T-helper 2 cell treated with Interferon-gamma antibody and Interleukin-4, amounts not matched to agents 5 μg/mL and 100 μg/mL, for 36 hours (primary cell): ENCODE results near the gene RASGEF1C.
"Not testable (repeated sequence)": the region's sequence is repeated elsewhere in the genome, so short reads cannot be mapped to it uniquely, and the experiment has no call there.

Source experiments
- DNase-seq: peaks from one replicate; pipeline ENCODE4 v3.0.0; 2021; ENCODE audit warnings: low spot score
- H3K27ac Mint-ChIP-seq: one replicate; pipeline ENCODE4 v1.8.0; 2021; ENCODE audit warnings: mild to moderate bottlenecking, mixed read lengths
- H3K27me3 Mint-ChIP-seq: one replicate; pipeline ENCODE4 v1.8.0; 2021; ENCODE audit warnings: low read depth, mixed read lengths
- H3K36me3 Mint-ChIP-seq: one replicate; pipeline ENCODE4 v1.8.0; 2021; ENCODE audit warnings: low read depth, mixed read lengths
- H3K4me1 Mint-ChIP-seq: one replicate; pipeline ENCODE4 v1.8.0; 2021; ENCODE audit warnings: low read depth, mixed read lengths
- H3K4me3 Mint-ChIP-seq: one replicate; pipeline ENCODE4 v1.8.0; 2022; ENCODE audit warnings: mild to moderate bottlenecking, moderate library complexity, mixed read lengths
- H3K9me3 Mint-ChIP-seq: one replicate; pipeline ENCODE4 v1.8.0; 2021; ENCODE audit warnings: mixed read lengths

RASGEF1C gene

DNA sequence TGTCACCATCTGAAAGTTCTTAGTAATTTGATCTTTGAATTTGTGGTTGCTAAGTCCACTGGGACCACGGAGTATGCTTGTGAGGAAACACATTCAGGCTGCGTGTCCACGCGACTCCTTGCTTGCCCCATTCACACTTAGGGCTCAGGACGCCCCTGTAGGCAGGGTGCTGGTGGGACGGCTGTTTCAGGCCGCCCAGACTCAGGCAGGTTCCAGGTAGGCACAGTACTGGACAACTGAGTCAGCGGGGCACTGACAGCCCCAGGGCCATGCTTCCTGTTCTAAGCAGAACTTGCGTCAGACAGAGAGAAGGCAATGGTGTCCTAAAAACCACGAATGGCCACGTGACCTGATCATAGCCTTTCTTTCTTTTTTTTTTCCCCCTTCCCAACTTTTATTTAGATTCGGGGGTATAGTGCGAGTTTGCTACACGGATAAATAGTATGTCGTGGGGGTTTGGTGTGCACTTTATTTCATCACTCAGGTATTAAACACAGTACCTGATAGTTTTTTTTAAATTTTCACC is 7.7 kb upstream of the RASGEF1C start:
- H3K9me3 Mint-ChIP-seq = peaks cover 24% of the 10 kb centered on the region
- no peaks in the 10 kb centered on the region for H3K36me3 Mint-ChIP-seq
- no peaks in the 10 kb centered on the region for H3K4me1 Mint-ChIP-seq
- no peak overlapping the region for H3K4me3 Mint-ChIP-seq
- no peak for DNase-seq
- H3K27ac Mint-ChIP-seq = no peak overlapping the region
- no peaks in the 10 kb centered on the region for H3K27me3 Mint-ChIP-seq

DNA sequence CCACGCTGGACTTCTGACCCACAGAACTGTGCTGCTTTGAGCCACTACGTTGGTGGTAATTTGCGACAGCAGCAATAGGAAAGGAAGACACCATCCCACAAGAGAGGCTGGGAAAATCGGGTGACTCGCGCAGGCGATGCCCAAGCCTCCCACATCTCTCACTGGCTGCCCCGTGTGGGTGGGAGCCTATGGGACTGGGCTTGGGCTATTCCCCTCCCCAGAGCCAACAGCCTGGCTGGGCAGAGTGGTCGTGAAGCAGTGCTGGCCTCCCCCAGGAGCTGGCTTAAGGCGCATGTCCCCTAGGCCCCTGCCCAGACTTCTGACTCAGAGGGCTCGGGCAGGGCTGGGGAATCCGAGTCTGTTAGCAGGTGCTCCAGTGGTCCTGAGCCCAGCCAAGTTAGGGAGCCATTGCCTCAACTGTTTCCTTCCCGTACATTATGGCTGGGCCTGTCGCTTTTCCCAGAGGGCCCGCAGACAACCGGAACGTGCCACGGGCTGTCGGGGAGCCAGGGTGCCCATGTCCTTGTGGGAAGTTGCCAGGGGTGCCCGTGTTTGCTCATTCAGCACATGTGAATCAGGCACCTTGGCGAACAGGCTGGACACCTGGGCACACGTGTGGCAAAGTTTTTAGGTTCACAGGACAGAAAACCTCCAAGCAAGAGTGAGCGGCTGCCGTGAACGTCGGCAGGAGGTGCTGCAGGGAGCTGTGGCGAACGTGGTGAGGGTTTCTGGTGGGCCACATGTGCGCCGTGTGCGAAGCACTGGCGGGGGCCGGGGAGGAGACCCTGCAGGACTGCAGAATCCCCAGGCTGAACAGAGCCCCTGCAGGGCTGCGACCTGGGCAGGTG is 7.0 kb upstream of the RASGEF1C start:
- Mint-ChIP-seq H3K9me3 (peaks cover 24% of the 10 kb centered on the region), H3K4me3 (no peak overlapping the region), H3K27me3 (no peaks in the 10 kb centered on the region), H3K36me3 (no peaks in the 10 kb centered on the region), H3K4me1 (no peaks in the 10 kb centered on the region), H3K27ac (no peak overlapping the region)
- no peak for DNase-seq

GRCh38 chr5:180214870-180215770 is 6.1 kb upstream of the RASGEF1C start:
- Mint-ChIP-seq H3K27me3 (no peaks in the 10 kb centered on the region), H3K36me3 (no peaks in the 10 kb centered on the region), H3K4me1 (no peaks in the 10 kb centered on the region), H3K27ac (no peak overlapping the region), H3K9me3 (peaks cover 21% of the 10 kb centered on the region), H3K4me3 (no peak overlapping the region)
- no peak for DNase-seq

GRCh38 chr5:180213657-180214207 is 4.7 kb upstream of the RASGEF1C start:
- peaks cover 10% of the 10 kb centered on the region for H3K9me3 Mint-ChIP-seq
- no peak for DNase-seq
- H3K27me3 Mint-ChIP-seq = peaks cover 5% of the 10 kb centered on the region
- H3K4me3 Mint-ChIP-seq = no peak overlapping the region
- no peaks in the 10 kb centered on the region for H3K4me1 Mint-ChIP-seq
- H3K36me3 Mint-ChIP-seq = no peaks in the 10 kb centered on the region
- no peak overlapping the region for H3K27ac Mint-ChIP-seq

DNA sequence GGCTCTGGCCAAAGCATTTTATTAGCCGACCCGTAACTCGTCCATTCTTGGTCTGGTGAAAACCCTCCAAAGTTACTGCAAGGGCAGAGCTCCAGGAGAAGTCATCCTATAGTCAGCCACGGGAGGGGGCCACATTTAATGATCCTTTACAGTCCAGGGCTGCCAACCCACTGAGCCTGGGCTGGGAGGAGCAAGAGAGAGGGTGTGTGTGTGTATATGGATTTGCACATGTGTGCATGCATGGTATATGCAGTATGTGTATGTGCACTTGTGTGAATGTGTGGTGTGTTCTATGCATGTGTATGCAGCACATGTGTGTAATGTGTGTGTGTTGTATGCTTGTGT is 4.2 kb upstream of the RASGEF1C start:
- H3K9me3 Mint-ChIP-seq = peaks cover 5% of the 10 kb centered on the region
- H3K36me3 Mint-ChIP-seq = no peaks in the 10 kb centered on the region

DNA sequence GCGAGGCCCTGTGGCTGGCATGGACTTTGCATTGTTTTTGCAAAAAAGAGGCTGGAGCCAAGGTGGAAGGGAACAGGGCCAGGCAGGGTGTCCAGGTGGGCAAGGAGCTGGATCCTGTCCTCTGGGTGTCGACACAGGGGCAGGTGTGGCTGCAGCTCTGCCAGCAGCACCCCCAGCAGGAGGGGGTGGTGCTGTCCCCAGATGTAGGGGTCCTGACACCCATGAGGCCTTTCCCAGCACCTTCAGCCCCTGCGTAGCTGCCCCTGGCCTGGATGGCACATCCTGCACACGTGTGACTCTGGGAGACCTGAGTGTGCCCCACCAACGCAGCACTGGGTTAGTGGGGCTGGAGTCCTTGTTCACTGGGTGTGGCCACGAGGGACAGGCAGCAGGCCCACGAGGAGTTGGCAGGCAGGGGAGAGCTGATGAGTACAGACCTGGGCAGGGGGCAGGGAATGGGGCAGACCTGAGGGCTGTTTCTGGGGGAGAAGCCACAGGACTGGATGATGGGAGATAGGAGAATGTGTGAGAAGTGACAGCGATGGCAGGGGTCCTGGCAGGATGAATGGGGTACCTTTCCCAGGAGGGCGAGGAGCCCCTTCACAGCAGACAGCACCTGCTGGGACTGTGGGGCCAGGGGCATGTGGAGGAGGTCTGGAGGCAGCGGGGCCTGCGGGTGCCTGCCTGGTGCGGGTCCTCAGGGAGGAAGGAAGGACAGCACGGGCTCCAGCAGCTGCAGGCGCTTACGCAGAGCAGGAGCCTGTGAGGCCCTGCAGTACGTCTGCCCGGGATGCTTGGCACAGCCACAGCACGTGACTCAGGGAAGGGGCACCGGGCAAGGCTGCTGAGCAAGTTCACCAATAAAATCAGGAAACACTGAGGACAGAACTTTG is 3.6 kb upstream of the RASGEF1C start:
- H3K4me1 Mint-ChIP-seq = peaks cover 4% of the 10 kb centered on the region
- no peak overlapping the region for H3K27ac Mint-ChIP-seq
- H3K9me3 Mint-ChIP-seq = no peaks in the 10 kb centered on the region
- H3K27me3 Mint-ChIP-seq = peaks cover 15% of the 10 kb centered on the region
- no peak for DNase-seq
- H3K4me3 Mint-ChIP-seq = no peak overlapping the region
- no peaks in the 10 kb centered on the region for H3K36me3 Mint-ChIP-seq

More for the DNA sequence above, 4.2 kb upstream of the RASGEF1C start:
- peaks cover 3% of the 10 kb centered on the region for H3K4me1 Mint-ChIP-seq
- DNase-seq = no peak
- no peak overlapping the region for H3K4me3 Mint-ChIP-seq
- H3K27ac Mint-ChIP-seq = no peak overlapping the region
- peaks cover 8% of the 10 kb centered on the region for H3K27me3 Mint-ChIP-seq

GRCh38 chr5:180211761-180212035 is 2.7 kb upstream of the RASGEF1C start:
- DNase-seq = no peak
- Mint-ChIP-seq H3K27ac (no peak overlapping the region), H3K4me1 (peaks cover 4% of the 10 kb centered on the region), H3K27me3 (peaks cover 22% of the 10 kb centered on the region), H3K9me3 (no peaks in the 10 kb centered on the region), H3K4me3 (no peak overlapping the region), H3K36me3 (no peaks in the 10 kb centered on the region)

- Mint-ChIP-seq H3K36me3 (no peaks in the 10 kb centered on the region), H3K4me1 (peaks cover 4% of the 10 kb centered on the region), H3K27me3 (peaks cover 25% of the 10 kb centered on the region), H3K27ac (no peak overlapping the region), H3K4me3 (no peak overlapping the region), H3K9me3 (no peaks in the 10 kb centered on the region)
- no peak for DNase-seq
These were observed 2.1 kb upstream of the RASGEF1C start for GRCh38 chr5:180210961-180211760.

GRCh38 chr5:180210077-180210476 is 1.1 kb upstream of the RASGEF1C start:
- not testable (repeated sequence) for H3K4me3 Mint-ChIP-seq

GRCh38 chr5:180208435-180209081 is 453 bp downstream of the RASGEF1C start:
- H3K4me1 Mint-ChIP-seq = peaks cover 4% of the 10 kb centered on the region
- H3K27ac Mint-ChIP-seq = no peak overlapping the region
- peak overlapping the region; percentile 42 for H3K4me3 Mint-ChIP-seq
- no peaks in the 10 kb centered on the region for H3K36me3 Mint-ChIP-seq
- no peak for DNase-seq
- H3K27me3 Mint-ChIP-seq = peaks cover 29% of the 10 kb centered on the region
- no peaks in the 10 kb centered on the region for H3K9me3 Mint-ChIP-seq

More at GRCh38 chr5:180210077-180210476, 1.1 kb upstream of the RASGEF1C start:
- DNase-seq, H3K36me3 Mint-ChIP-seq, H3K4me1 Mint-ChIP-seq, H3K9me3 Mint-ChIP-seq, H3K27ac Mint-ChIP-seq: not testable (repeated sequence)
- peaks cover 29% of the 10 kb centered on the region for H3K27me3 Mint-ChIP-seq

DNA sequence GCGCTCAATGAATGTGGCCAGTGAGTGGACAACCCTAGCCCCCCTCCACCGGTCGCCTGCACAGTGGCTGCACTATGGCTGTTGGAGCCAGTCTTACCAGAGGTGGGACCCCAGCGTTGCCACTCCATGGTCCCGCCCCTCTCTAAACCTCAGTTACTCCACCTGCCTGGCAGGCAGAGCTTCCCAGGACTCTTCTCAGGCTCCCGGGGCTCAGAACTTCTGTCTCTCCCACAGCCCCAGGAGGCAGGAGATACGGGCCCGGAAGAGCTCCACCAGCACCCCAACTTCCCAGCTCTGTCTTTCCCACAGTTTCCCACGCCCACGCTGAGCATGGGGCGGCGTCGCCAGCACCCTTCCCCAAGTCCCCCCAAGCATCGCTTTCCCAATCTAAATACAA is 975 bp downstream of the RASGEF1C start:
- H3K4me3 Mint-ChIP-seq = peak overlapping the region; percentile 42
- H3K9me3 Mint-ChIP-seq = no peaks in the 10 kb centered on the region
- H3K27ac Mint-ChIP-seq = no peak overlapping the region
- H3K27me3 Mint-ChIP-seq = peaks cover 29% of the 10 kb centered on the region
- no peaks in the 10 kb centered on the region for H3K36me3 Mint-ChIP-seq
- peaks cover 4% of the 10 kb centered on the region for H3K4me1 Mint-ChIP-seq
- DNase-seq = no peak

- Mint-ChIP-seq H3K4me1 (peaks cover 4% of the 10 kb centered on the region), H3K36me3 (no peaks in the 10 kb centered on the region), H3K4me3 (no peak overlapping the region), H3K9me3 (no peaks in the 10 kb centered on the region), H3K27me3 (peaks cover 29% of the 10 kb centered on the region), H3K27ac (no peak overlapping the region)
- DNase-seq = no peak
These were observed 1.4 kb downstream of the RASGEF1C start for GRCh38 chr5:180207593-180207992.
